GM12878 (cell line): Measurements from ENCODE around the gene EGFL8. TPM values are rescaled to one million over a fixed set of nuclear protein-coding genes. Genes with fewer than 3 reads are reported as not detected.

Experiments
- ATAC-seq: fragments of 200-7000 bp; cut with Tn5 transposase; 3 replicates; pipeline ENCODE4 v1.9.1; 2020; ENCODE audit warnings: mild to moderate bottlenecking, moderate library complexity
- BruUV-seq: library from RNA; stranded (reverse); fragments of 400-500 nt; replicated peaks from 2 replicates; lab custom pipeline; 2021; lab: Mats Ljungman, UMichigan
- CTCF ChIA-PET: fragments of 300-600 bp; sonication (Branson Sonifier 250); formaldehyde crosslinking; extraction: SDS; loops from one replicate; lab custom pipeline; 2021; ENCODE audit warnings: inconsistent platforms; lab: Yijun Ruan, JAX
- POLR2A ChIA-PET: fragments of 350-600 bp; formaldehyde crosslinking; extraction: SDS; loops from one replicate; lab custom pipeline; 2021; ENCODE audit warnings: inconsistent platforms; lab: Charles Lee
- RAD21 ChIA-PET: fragments of 300-600 bp; sonication (Branson Sonifier 250); formaldehyde crosslinking; loops from one replicate; lab custom pipeline; 2023; ENCODE audit warnings: antibody characterized with exemption; ENCODE audit not compliant: unreplicated experiment; lab: Charles Lee
- SMC1A ChIA-PET: fragments of 300-600 bp; sonication (Branson Sonifier 250); formaldehyde crosslinking; loops from one replicate; lab custom pipeline; 2023; ENCODE audit not compliant: unreplicated experiment, uncharacterized antibody; lab: Charles Lee
- DNase-seq: peaks from one replicate; pipeline ENCODE4 v3.0.0-alpha.2; 2011; ENCODE audit warnings: low read depth, low spot score
- FAIRE-seq: peaks from 3 replicates; lab custom pipeline; 2011; peaks lifted over from hg19 to GRCh38; lab: Jason Lieb, UNC
- H2AFZ ChIP-seq: 2 replicates; pipeline ENCODE4 v1.6.0; 2011; ENCODE audit warnings: low read depth, low read length, control low read depth; ENCODE audit not compliant: control insufficient read depth
- H3K27ac ChIP-seq: 2 replicates; pipeline ENCODE4 v1.5.1; 2011; ENCODE audit warnings: control low read depth; ENCODE audit not compliant: control insufficient read depth, insufficient read depth
- H3K27me3 ChIP-seq, 2 experiments: replicated peaks in 1 of 2; 2 replicates each; pipeline versions ENCODE4 v1.6.0 to v1.6.1; 2011; ENCODE audit warnings: low read length in 1 of 2; ENCODE audit not compliant: control insufficient read depth in 2 of 2, insufficient read depth in 2 of 2
- H3K36me3 ChIP-seq, 2 experiments: 2 replicates each; pipeline ENCODE4 v1.5.1; 2011; ENCODE audit warnings: low read length in 1 of 2; ENCODE audit not compliant: control insufficient read depth in 2 of 2, insufficient read depth in 2 of 2
- H3K4me1 ChIP-seq: 2 replicates; pipeline ENCODE4 v1.6.1; 2011; ENCODE audit warnings: mild to moderate bottlenecking, low read length, moderate library complexity, mixed read lengths; ENCODE audit not compliant: control insufficient read depth, insufficient read depth
- H3K4me2 ChIP-seq: 2 replicates; pipeline ENCODE4 v1.6.0; 2011; ENCODE audit warnings: control low read depth; ENCODE audit not compliant: control insufficient read depth, insufficient read depth
- H3K4me3 ChIP-seq: fragments of 200-600 bp; sonication (generic); 2 replicates; pipeline ENCODE4 v1.5.1; 2016
- H3K79me2 ChIP-seq: 2 replicates; pipeline ENCODE4 v1.6.0; 2011; ENCODE audit warnings: low read length; ENCODE audit not compliant: control insufficient read depth, insufficient read depth
- H3K9ac ChIP-seq: 2 replicates; pipeline ENCODE4 v1.8.0; 2011; ENCODE audit warnings: low read length, control low read depth, mixed read lengths; ENCODE audit not compliant: control insufficient read depth, insufficient read depth
- H3K9me3 ChIP-seq: replicated peaks from 3 replicates; pipeline ENCODE4 v1.5.1; 2011; ENCODE audit warnings: mild to moderate bottlenecking, low read length; ENCODE audit not compliant: control insufficient read depth, insufficient read depth
- H4K20me1 ChIP-seq: 2 replicates; pipeline ENCODE4 v1.6.0; 2011; ENCODE audit not compliant: control insufficient read depth, insufficient read depth
- ATF3 ChIP-seq: IDR thresholded peaks from 2 replicates; pipeline ENCODE4 v1.6.1; 2011; ENCODE audit warnings: low read depth, mild to moderate bottlenecking, low read length, moderate library complexity, borderline replicate concordance; ENCODE audit errors: extremely low read depth
- BRCA1 ChIP-seq: IDR thresholded peaks from 2 replicates; pipeline ENCODE4 v1.6.1; 2011; ENCODE audit warnings: low read depth, low read length, improper control_type of control experiment
- CHD1 ChIP-seq: IDR thresholded peaks from 2 replicates; pipeline ENCODE4 v1.6.1; 2012; ENCODE audit warnings: low read depth, low read length, improper control_type of control experiment
- ELK1 ChIP-seq: IDR thresholded peaks from 2 replicates; pipeline ENCODE4 v1.6.1; 2012; ENCODE audit warnings: low read depth, low read length, improper control_type of control experiment
- ETV6 ChIP-seq, 2 experiments: fragments of 450-650 bp in 1 of 2; IDR thresholded peaks in 1 of 2; conservative IDR thresholded peaks in 1 of 2; 2 replicates each; pipeline ENCODE4 v1.6.1; 2014; ENCODE audit warnings: antibody characterized with exemption in 1 of 2, borderline replicate concordance in 1 of 2, low read depth in 1 of 2, mild to moderate bottlenecking in 1 of 2, moderate library complexity in 1 of 2
- EZH2 ChIP-seq: IDR thresholded peaks from 2 replicates; pipeline ENCODE4 v1.6.1; 2012; ENCODE audit warnings: low read depth, mild to moderate bottlenecking, control low read depth, inconsistent platforms, low read length, borderline replicate concordance; ENCODE audit not compliant: control insufficient read depth
- HDAC6 ChIP-seq: fragments of 200-600 bp; sonication (generic); IDR thresholded peaks from one replicate; pipeline ENCODE4 v1.8.0; 2017; ENCODE audit warnings: antibody characterized with exemption; ENCODE audit not compliant: unreplicated experiment
- IRF5 ChIP-seq: fragments of 450-650 bp; IDR thresholded peaks from 2 replicates; pipeline ENCODE4 v1.6.1; 2017; ENCODE audit warnings: borderline replicate concordance
- KAT2A ChIP-seq: conservative IDR thresholded peaks from 2 replicates; pipeline ENCODE4 v1.6.1; 2011; ENCODE audit warnings: low read depth, low read length; ENCODE audit not compliant: control insufficient read depth
- MAX ChIP-seq: IDR thresholded peaks from 2 replicates; pipeline ENCODE4 v1.6.1; 2012; ENCODE audit warnings: low read depth, low read length, improper control_type of control experiment
- MEF2B ChIP-seq: fragments of 450-650 bp; IDR thresholded peaks from 2 replicates; pipeline ENCODE4 v1.6.1; 2018; ENCODE audit warnings: mild to moderate bottlenecking, moderate library complexity; ENCODE audit not compliant: partially characterized antibody, poor library complexity, severe bottlenecking
- SUZ12 ChIP-seq: fragments of 200-600 bp; sonication (generic); IDR thresholded peaks from one replicate; pipeline ENCODE4 v1.6.1; 2018; ENCODE audit warnings: antibody characterized with exemption, mild to moderate bottlenecking; ENCODE audit not compliant: unreplicated experiment
- WGBS: methylation state at CpG from one replicate; pipeline ENCODE4 v1.1.6; 2016; ENCODE audit warnings: low lambda C conversion rate; ENCODE audit not compliant: insufficient replicate concordance, insufficient coverage; ENCODE audit errors: missing lambda C conversion rate; 5-methylcytosine and 5-hydroxymethylcytosine counted together
- in situ Hi-C: fragments of 300-500 bp; cut with MboI; formaldehyde crosslinking; loops from 9 replicates; pipeline ENCODE4 v1.14.3; 2018; ENCODE audit warnings: mixed read lengths
- intact Hi-C: fragments of 100-400 bp; cut with micrococcal nuclease; formaldehyde crosslinking; loops from one replicate; pipeline ENCODE4 v1.14.2; 2022; ENCODE audit not compliant: unreplicated experiment
- polyA plus RNA-seq, 11 experiments: library from polyadenylated mRNA; depleted of rRNA in 4 of 11; unstranded in 6 of 11; stranded (reverse) in 5 of 11; fragments of >200 nt; fragmentation: Nextera tagmentation in 4 of 11; fragmentation: Illumina TruSeq in 1 of 11; extraction: Ambion mirVana in 4 of 11; extraction: Trizol in 1 of 11; gene quantifications; 1 replicate in 1 of 11; 2 replicates in 10 of 11; pipeline versions ENCODE4 v1.2.1 to v1.2.3, GENCODE V29; 2011 to 2016; ENCODE audit warnings: inconsistent platforms in 2 of 11, missing spikeins in 2 of 11, low read depth in 1 of 11
- total RNA-seq, 4 experiments: library from RNA; depleted of rRNA in 3 of 4; stranded (reverse); fragments of >200 nt in 3 of 4; fragmentation: Illumina TruSeq in 1 of 4; extraction: Trizol in 1 of 4; gene quantifications; 2 replicates each; pipeline versions ENCODE4 v1.2.1 to v1.2.3, GENCODE V29; 2013 to 2021

Gene EGFL8
- total and polyA plus RNA-seq, 10 of the 15 experiments (the other 5 are each of a cell fraction or from before 2014, with no cell fraction given) = 0.07 to 3.5 (median 1.4) TPM

GRCh38 chr6:32171234-32171633 is 6.8 kb downstream of the EGFL8 start:
- Histone ChIP-seq H3K9me3 (no peaks in the 10 kb centered on the region), H3K27ac (no peak overlapping the region), H4K20me1 (no peaks in the 10 kb centered on the region), H2AFZ (no peak overlapping the region), H3K9ac (no peak overlapping the region), H3K27me3 (no peaks in the 10 kb centered on the region), H3K79me2 (peaks cover 12% of the 10 kb centered on the region), H3K4me3 (no peak overlapping the region)
- BruUV-seq = no TSS peak
- intact Hi-C loops (no loop called here), in situ Hi-C loops (no loop called here)
- DNase-seq = no peak
- no peak for FAIRE-seq
- no peak for ATAC-seq
- CTCF ChIA-PET = interaction anchor here (1.4 kb wide), 1 partner anchor 24 kb away, joined by 5 read pairs; no protein-coding TSS in a partner anchor
- TF ChIP-seq HDAC6 = no peak
- no peak for TF ChIP-seq MAX
- TF ChIP-seq BRCA1 = no peak
- TF ChIP-seq SUZ12 = no peak
- TF ChIP-seq MEF2B = no peak
- no peak for TF ChIP-seq CHD1
- no peak for TF ChIP-seq ATF3
- no peak for TF ChIP-seq ELK1
- TF ChIP-seq KAT2A = no peak
- no peak for TF ChIP-seq ETV6 (conservative IDR thresholded peaks at IDR 0.05 in 1 of 2, IDR thresholded peaks at IDR 0.05 in 1 of 2; ENCODE audit: borderline replicate concordance in 1 of 2, low read depth in 1 of 2)
- TF ChIP-seq IRF5 = no peak
- TF ChIP-seq EZH2 = no peak
- TF ChIP-seq, all 136 proteins: peak for 0
- ChIA-PET POLR2A (no interaction called here), SMC1A (no interaction called here), RAD21 (no interaction called here)
- Histone ChIP-seq H3K36me3 (peaks cover 0 to 3% of the 10 kb centered on the region in 2 experiments; a peak in 1 of 4 replicates), H3K4me1 (peaks cover 7% of the 10 kb centered on the region; the same call in 1 of the 2 replicates), H3K4me2 (no peak overlapping the region)
- WGBS = 99% methylated on average over 6 of the region's 6 CpGs
